GM20431 (cell line): ENCODE data around the gene ABAT.
"Not testable (repeated sequence)": the region's sequence is repeated elsewhere in the genome, so short reads cannot be mapped to it uniquely, and the experiment has no call there.

Experiments used
- in situ Hi-C: fragments of 300-500 bp; cut with MseI, MboI; formaldehyde crosslinking; loops from one replicate; pipeline ENCODE4 v1.15.0; 2020; ENCODE audit warnings: low sequenced_read_pairs; ENCODE audit not compliant: unreplicated experiment

Gene ABAT

GRCh38 chr16:8727857-8728618 is 53.6 kb downstream of the ABAT start:
- in situ Hi-C loops, result loop anchor here (10.0 kb wide), 1 partner anchor 57 kb away; no protein-coding TSS in a partner anchor

- in situ Hi-C loops, result loop anchor here (10.0 kb wide), 1 partner anchor 55 kb away; no protein-coding TSS in a partner anchor
Measured at GRCh38 chr16:8729779-8730334, 55.4 kb downstream of the ABAT start.

- in situ Hi-C loops, result no loop called here
Measured at GRCh38 chr16:8730335-8730915, 56.0 kb downstream of the ABAT start.

GRCh38 chr16:8733849-8734540 is 59.6 kb downstream of the ABAT start:
- in situ Hi-C loops, result no loop called here

- in situ Hi-C loops, result no loop called here
Measured at GRCh38 chr16:8735574-8735973, 61.2 kb downstream of the ABAT start.

- in situ Hi-C loops, result no loop called here
Measured at GRCh38 chr16:8736123-8736668, 61.8 kb downstream of the ABAT start.

GRCh38 chr16:8739151-8739550 is 64.7 kb downstream of the ABAT start:
- in situ Hi-C loops, result no loop called here

- in situ Hi-C loops, result no loop called here
Measured at GRCh38 chr16:8739989-8740704, 65.7 kb downstream of the ABAT start.

- in situ Hi-C loops, result no loop called here
Measured at GRCh38 chr16:8740775-8741355, 66.4 kb downstream of the ABAT start.

- in situ Hi-C loops, result no loop called here
Measured at GRCh38 chr16:8741636-8742035, 67.2 kb downstream of the ABAT start.

- in situ Hi-C loops, result no loop called here
Measured at GRCh38 chr16:8742068-8742467, 67.7 kb downstream of the ABAT start.

- in situ Hi-C loops, result not testable (repeated sequence)
Measured at GRCh38 chr16:8748944-8749343, 74.5 kb downstream of the ABAT start.

- in situ Hi-C loops, result no loop called here
Measured at GRCh38 chr16:8751481-8752311, 77.3 kb downstream of the ABAT start.

GRCh38 chr16:8752706-8753105 is 78.3 kb downstream of the ABAT start:
- in situ Hi-C loops, result no loop called here

GRCh38 chr16:8753416-8754054 is 79.1 kb downstream of the ABAT start:
- in situ Hi-C loops, result no loop called here

- in situ Hi-C loops, result no loop called here
Measured at GRCh38 chr16:8756755-8757154, 82.3 kb downstream of the ABAT start.

- in situ Hi-C loops, result no loop called here
Measured at GRCh38 chr16:8758022-8758421, 83.6 kb downstream of the ABAT start.

- in situ Hi-C loops, result no loop called here
Measured at GRCh38 chr16:8760021-8760420, 85.6 kb downstream of the ABAT start.
